Neural cell (in vitro differentiated cells): ENCODE data around the gene ATG2A.

ENCODE experiments used
- EP300 ChIP-seq: fragments of 450-650 bp; conservative IDR thresholded peaks from 2 replicates; pipeline ENCODE4 v1.6.1; 2014; ENCODE audit warnings: antibody characterized with exemption, mild to moderate bottlenecking, moderate library complexity; ENCODE audit not compliant: poor library complexity, severe bottlenecking
- EZH2 ChIP-seq: fragments of 200-600, 300-800 bp; shearing (Covaris generic), sonication (generic); IDR thresholded peaks from 2 replicates; pipeline ENCODE4 v1.6.1; 2014; ENCODE audit warnings: antibody characterized with exemption, low read length, borderline replicate concordance, mild to moderate bottlenecking; ENCODE audit not compliant: insufficient read depth, poor library complexity, severe bottlenecking
- MXI1 ChIP-seq: fragments of 450-650 bp; conservative IDR thresholded peaks from 2 replicates; pipeline ENCODE4 v1.6.1; 2014; ENCODE audit warnings: antibody characterized with exemption, mild to moderate bottlenecking; ENCODE audit not compliant: poor library complexity, severe bottlenecking
- POLR2AphosphoS5 ChIP-seq: IDR thresholded peaks from 2 replicates; pipeline ENCODE4 v1.6.1; 2012
- RAD21 ChIP-seq: fragments of 450-650 bp; conservative IDR thresholded peaks from 2 replicates; pipeline ENCODE4 v1.6.1; 2014; ENCODE audit warnings: antibody characterized with exemption, mild to moderate bottlenecking, moderate library complexity
- TAF1 ChIP-seq: IDR thresholded peaks from 2 replicates; pipeline ENCODE4 v1.6.1; 2012; ENCODE audit warnings: low read depth
- TF ChIP-seq, protein P1 (sequence below): fragments of 450-650 bp; IDR thresholded peaks from 2 replicates; pipeline ENCODE4 v1.5.1; 2014; ENCODE audit warnings: antibody characterized with exemption, mild to moderate bottlenecking, moderate library complexity; ENCODE audit not compliant: poor library complexity, severe bottlenecking
- TF ChIP-seq, protein P2 (sequence below): IDR thresholded peaks from 2 replicates; pipeline ENCODE4 v1.6.1; 2012; ENCODE audit warnings: borderline replicate concordance

DNA sequence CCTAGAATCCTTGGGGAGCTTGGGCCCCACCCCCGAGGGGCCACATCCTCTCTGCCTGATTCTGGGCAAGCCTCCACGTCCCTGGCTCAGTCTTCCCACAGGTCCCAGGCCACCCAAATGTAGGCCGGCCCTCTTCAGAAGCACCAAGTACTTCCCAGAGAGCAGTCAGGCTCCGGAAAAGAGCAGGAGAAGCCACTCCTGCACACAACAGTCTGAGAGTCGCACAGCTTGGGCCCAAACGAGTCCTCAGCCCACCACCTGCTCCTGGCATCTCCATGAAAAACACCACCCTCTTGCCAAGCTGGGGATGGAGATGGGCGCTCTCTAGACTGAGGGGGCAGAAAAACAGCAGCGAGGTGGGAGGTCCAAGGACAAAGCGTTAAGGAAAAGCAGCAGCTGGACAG, 54.0 kb downstream of the ATG2A start:
- TF ChIP-seq, protein P1, sequence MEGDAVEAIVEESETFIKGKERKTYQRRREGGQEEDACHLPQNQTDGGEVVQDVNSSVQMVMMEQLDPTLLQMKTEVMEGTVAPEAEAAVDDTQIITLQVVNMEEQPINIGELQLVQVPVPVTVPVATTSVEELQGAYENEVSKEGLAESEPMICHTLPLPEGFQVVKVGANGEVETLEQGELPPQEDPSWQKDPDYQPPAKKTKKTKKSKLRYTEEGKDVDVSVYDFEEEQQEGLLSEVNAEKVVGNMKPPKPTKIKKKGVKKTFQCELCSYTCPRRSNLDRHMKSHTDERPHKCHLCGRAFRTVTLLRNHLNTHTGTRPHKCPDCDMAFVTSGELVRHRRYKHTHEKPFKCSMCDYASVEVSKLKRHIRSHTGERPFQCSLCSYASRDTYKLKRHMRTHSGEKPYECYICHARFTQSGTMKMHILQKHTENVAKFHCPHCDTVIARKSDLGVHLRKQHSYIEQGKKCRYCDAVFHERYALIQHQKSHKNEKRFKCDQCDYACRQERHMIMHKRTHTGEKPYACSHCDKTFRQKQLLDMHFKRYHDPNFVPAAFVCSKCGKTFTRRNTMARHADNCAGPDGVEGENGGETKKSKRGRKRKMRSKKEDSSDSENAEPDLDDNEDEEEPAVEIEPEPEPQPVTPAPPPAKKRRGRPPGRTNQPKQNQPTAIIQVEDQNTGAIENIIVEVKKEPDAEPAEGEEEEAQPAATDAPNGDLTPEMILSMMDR = no peak
- TF ChIP-seq EP300 (no peak), POLR2AphosphoS5 (no peak), TAF1 (no peak), EZH2 (no peak), MXI1 (no peak), RAD21 (no peak)
- TF ChIP-seq, protein P2, sequence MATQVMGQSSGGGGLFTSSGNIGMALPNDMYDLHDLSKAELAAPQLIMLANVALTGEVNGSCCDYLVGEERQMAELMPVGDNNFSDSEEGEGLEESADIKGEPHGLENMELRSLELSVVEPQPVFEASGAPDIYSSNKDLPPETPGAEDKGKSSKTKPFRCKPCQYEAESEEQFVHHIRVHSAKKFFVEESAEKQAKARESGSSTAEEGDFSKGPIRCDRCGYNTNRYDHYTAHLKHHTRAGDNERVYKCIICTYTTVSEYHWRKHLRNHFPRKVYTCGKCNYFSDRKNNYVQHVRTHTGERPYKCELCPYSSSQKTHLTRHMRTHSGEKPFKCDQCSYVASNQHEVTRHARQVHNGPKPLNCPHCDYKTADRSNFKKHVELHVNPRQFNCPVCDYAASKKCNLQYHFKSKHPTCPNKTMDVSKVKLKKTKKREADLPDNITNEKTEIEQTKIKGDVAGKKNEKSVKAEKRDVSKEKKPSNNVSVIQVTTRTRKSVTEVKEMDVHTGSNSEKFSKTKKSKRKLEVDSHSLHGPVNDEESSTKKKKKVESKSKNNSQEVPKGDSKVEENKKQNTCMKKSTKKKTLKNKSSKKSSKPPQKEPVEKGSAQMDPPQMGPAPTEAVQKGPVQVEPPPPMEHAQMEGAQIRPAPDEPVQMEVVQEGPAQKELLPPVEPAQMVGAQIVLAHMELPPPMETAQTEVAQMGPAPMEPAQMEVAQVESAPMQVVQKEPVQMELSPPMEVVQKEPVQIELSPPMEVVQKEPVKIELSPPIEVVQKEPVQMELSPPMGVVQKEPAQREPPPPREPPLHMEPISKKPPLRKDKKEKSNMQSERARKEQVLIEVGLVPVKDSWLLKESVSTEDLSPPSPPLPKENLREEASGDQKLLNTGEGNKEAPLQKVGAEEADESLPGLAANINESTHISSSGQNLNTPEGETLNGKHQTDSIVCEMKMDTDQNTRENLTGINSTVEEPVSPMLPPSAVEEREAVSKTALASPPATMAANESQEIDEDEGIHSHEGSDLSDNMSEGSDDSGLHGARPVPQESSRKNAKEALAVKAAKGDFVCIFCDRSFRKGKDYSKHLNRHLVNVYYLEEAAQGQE = no peak
